ENCODE results near the gene ADGRG7.

ADGRG7 gene

GRCh38 chr3:100613721-100614390 lies 4.5 kb downstream of the ADGRG7 start:
- no peak overlapping the region for H3K4me3 ChIP-seq (ENCODE audit: low read length in 2 of 2)
- no peak overlapping the region for H3K27ac ChIP-seq (replicated peaks; ENCODE audit: low read length)
- no peak overlapping the region for H2BK5ac ChIP-seq (ENCODE audit: low read length)
- H3K79me1 ChIP-seq (ENCODE audit: low read depth, low read length) = no peaks in the 10 kb centered on the region
- DNase-seq (ENCODE audit: low spot score) = no peak
- no peaks in the 10 kb centered on the region for H3K36me3 ChIP-seq (replicated peaks in 1 of 2; ENCODE audit: control insufficient read depth in 2 of 2, insufficient read depth in 2 of 2, low read length in 2 of 2)
- H2AFZ ChIP-seq (ENCODE audit: low read length) = no peak overlapping the region
- H3K4me2 ChIP-seq (ENCODE audit: insufficient read depth, low read length, poor library complexity, severe bottlenecking) = no peak overlapping the region
- H3K9ac ChIP-seq (ENCODE audit: low read depth, low read length, poor library complexity) = no peak overlapping the region
- no peaks in the 10 kb centered on the region for H3K27me3 ChIP-seq (ENCODE audit: control insufficient read depth in 3 of 3, insufficient read depth in 3 of 3, low read depth in 1 of 3, low read length in 3 of 3)
- H4K8ac ChIP-seq (ENCODE audit: low read depth, low read length) = no peak overlapping the region
- H3K4ac ChIP-seq (ENCODE audit: low read length) = no peak overlapping the region
- H2BK15ac ChIP-seq (ENCODE audit: low read length) = no peak overlapping the region
- H3K4me1 ChIP-seq (ENCODE audit: control insufficient read depth in 2 of 2, insufficient read depth in 1 of 2, low read depth in 1 of 2, low read length in 2 of 2) = peaks cover 0 to 12% of the 10 kb centered on the region in 2 donors
- H4K91ac ChIP-seq (ENCODE audit: low read depth, low read length, poor library complexity) = no peak overlapping the region
- no CpG with 5 or more reads among the region's 4 CpGs for WGBS, 2 donors (ENCODE audit: extremely low coverage in 2 of 2, insufficient read length in 2 of 2, insufficient replicate concordance in 1 of 2)
- no peak overlapping the region for H3K14ac ChIP-seq (ENCODE audit: low read length)
- H2BK120ac ChIP-seq (ENCODE audit: low read depth, low read length) = no peak overlapping the region
- no peak overlapping the region for H2AK5ac ChIP-seq (ENCODE audit: low read depth, low read length)
- H3K9me3 ChIP-seq (replicated peaks in 1 of 2; ENCODE audit: control insufficient read depth in 2 of 2, insufficient read depth in 1 of 2, low read depth in 1 of 2, low read length in 2 of 2) = no peaks in the 10 kb centered on the region
- H3K18ac ChIP-seq (ENCODE audit: low read length) = no peak overlapping the region
- H2BK12ac ChIP-seq (ENCODE audit: low read length) = no peak overlapping the region
- no peak overlapping the region for H3K23ac ChIP-seq (ENCODE audit: low read depth, low read length, poor library complexity)

GRCh38 chr3:100614941-100615340 lies 5.5 kb downstream of the ADGRG7 start:
- Histone ChIP-seq H3K4me2 (ENCODE audit: insufficient read depth, low read length, poor library complexity, severe bottlenecking) (no peak overlapping the region), H3K4ac (ENCODE audit: low read length) (no peak overlapping the region), H3K4me1 (ENCODE audit: control insufficient read depth in 2 of 2, insufficient read depth in 1 of 2, low read depth in 1 of 2, low read length in 2 of 2) (peaks cover 0 to 6% of the 10 kb centered on the region in 2 donors), H3K4me3 (ENCODE audit: low read length in 2 of 2) (no peak overlapping the region), H2BK12ac (ENCODE audit: low read length) (no peak overlapping the region), H4K8ac (ENCODE audit: low read depth, low read length) (no peak overlapping the region), H3K18ac (ENCODE audit: low read length) (no peak overlapping the region), H3K27me3 (ENCODE audit: control insufficient read depth in 3 of 3, insufficient read depth in 3 of 3, low read depth in 1 of 3, low read length in 3 of 3) (no peaks in the 10 kb centered on the region), H2BK5ac (ENCODE audit: low read length) (no peak overlapping the region), H3K14ac (ENCODE audit: low read length) (no peak overlapping the region), H3K79me1 (ENCODE audit: low read depth, low read length) (no peaks in the 10 kb centered on the region), H3K27ac (replicated peaks; ENCODE audit: low read length) (no peak overlapping the region), H3K23ac (ENCODE audit: low read depth, low read length, poor library complexity) (no peak overlapping the region), H2BK120ac (ENCODE audit: low read depth, low read length) (no peak overlapping the region), H2BK15ac (ENCODE audit: low read length) (no peak overlapping the region), H4K91ac (ENCODE audit: low read depth, low read length, poor library complexity) (no peak overlapping the region), H3K9ac (ENCODE audit: low read depth, low read length, poor library complexity) (no peak overlapping the region), H2AFZ (ENCODE audit: low read length) (no peak overlapping the region), H2AK5ac (ENCODE audit: low read depth, low read length) (no peak overlapping the region), H3K36me3 (replicated peaks in 1 of 2; ENCODE audit: control insufficient read depth in 2 of 2, insufficient read depth in 2 of 2, low read length in 2 of 2) (no peaks in the 10 kb centered on the region), H3K9me3 (replicated peaks in 1 of 2; ENCODE audit: control insufficient read depth in 2 of 2, insufficient read depth in 1 of 2, low read depth in 1 of 2, low read length in 2 of 2) (no peaks in the 10 kb centered on the region)
- DNase-seq (ENCODE audit: low spot score) = no peak

- Histone ChIP-seq H3K9me3 (replicated peaks in 1 of 2; ENCODE audit: control insufficient read depth in 2 of 2, insufficient read depth in 1 of 2, low read depth in 1 of 2, low read length in 2 of 2) (no peaks in the 10 kb centered on the region), H3K23ac (ENCODE audit: low read depth, low read length, poor library complexity) (no peak overlapping the region), H3K4me3 (ENCODE audit: low read length in 2 of 2) (no peak overlapping the region), H3K27me3 (ENCODE audit: control insufficient read depth in 3 of 3, insufficient read depth in 3 of 3, low read depth in 1 of 3, low read length in 3 of 3) (no peaks in the 10 kb centered on the region), H2BK120ac (ENCODE audit: low read depth, low read length) (no peak overlapping the region), H2BK15ac (ENCODE audit: low read length) (no peak overlapping the region), H3K4ac (ENCODE audit: low read length) (no peak overlapping the region), H4K91ac (ENCODE audit: low read depth, low read length, poor library complexity) (no peak overlapping the region), H3K4me1 (ENCODE audit: control insufficient read depth in 2 of 2, insufficient read depth in 1 of 2, low read depth in 1 of 2, low read length in 2 of 2) (peaks cover 0 to 1% of the 10 kb centered on the region in 2 donors), H3K9ac (ENCODE audit: low read depth, low read length, poor library complexity) (no peak overlapping the region), H3K18ac (ENCODE audit: low read length) (no peak overlapping the region), H3K14ac (ENCODE audit: low read length) (no peak overlapping the region), H2AK5ac (ENCODE audit: low read depth, low read length) (no peak overlapping the region), H2BK5ac (ENCODE audit: low read length) (no peak overlapping the region), H2AFZ (ENCODE audit: low read length) (no peak overlapping the region), H3K4me2 (ENCODE audit: insufficient read depth, low read length, poor library complexity, severe bottlenecking) (no peak overlapping the region), H4K8ac (ENCODE audit: low read depth, low read length) (no peak overlapping the region), H3K27ac (replicated peaks; ENCODE audit: low read length) (no peak overlapping the region), H3K79me1 (ENCODE audit: low read depth, low read length) (no peaks in the 10 kb centered on the region), H3K36me3 (replicated peaks in 1 of 2; ENCODE audit: control insufficient read depth in 2 of 2, insufficient read depth in 2 of 2, low read length in 2 of 2) (no peaks in the 10 kb centered on the region), H2BK12ac (ENCODE audit: low read length) (no peak overlapping the region)
- no peak for DNase-seq (ENCODE audit: low spot score)
Measured at GRCh38 chr3:100615684-100616083, 6.3 kb downstream of the ADGRG7 start.

- Histone ChIP-seq H3K4me1 (ENCODE audit: control insufficient read depth in 2 of 2, insufficient read depth in 1 of 2, low read depth in 1 of 2, low read length in 2 of 2) (no peaks in the 10 kb centered on the region), H2BK5ac (ENCODE audit: low read length) (no peak overlapping the region), H3K23ac (ENCODE audit: low read depth, low read length, poor library complexity) (no peak overlapping the region), H3K4ac (ENCODE audit: low read length) (no peak overlapping the region), H3K9me3 (replicated peaks in 1 of 2; ENCODE audit: control insufficient read depth in 2 of 2, insufficient read depth in 1 of 2, low read depth in 1 of 2, low read length in 2 of 2) (no peaks in the 10 kb centered on the region), H2AK5ac (ENCODE audit: low read depth, low read length) (no peak overlapping the region), H3K4me3 (ENCODE audit: low read length in 2 of 2) (no peak overlapping the region), H2BK15ac (ENCODE audit: low read length) (no peak overlapping the region), H2BK12ac (ENCODE audit: low read length) (no peak overlapping the region), H3K9ac (ENCODE audit: low read depth, low read length, poor library complexity) (no peak overlapping the region), H3K27ac (replicated peaks; ENCODE audit: low read length) (no peak overlapping the region), H4K8ac (ENCODE audit: low read depth, low read length) (no peak overlapping the region), H3K18ac (ENCODE audit: low read length) (no peak overlapping the region), H3K4me2 (ENCODE audit: insufficient read depth, low read length, poor library complexity, severe bottlenecking) (no peak overlapping the region), H3K79me1 (ENCODE audit: low read depth, low read length) (no peaks in the 10 kb centered on the region), H3K14ac (ENCODE audit: low read length) (no peak overlapping the region), H2AFZ (ENCODE audit: low read length) (no peak overlapping the region), H3K36me3 (replicated peaks in 1 of 2; ENCODE audit: control insufficient read depth in 2 of 2, insufficient read depth in 2 of 2, low read length in 2 of 2) (no peaks in the 10 kb centered on the region), H2BK120ac (ENCODE audit: low read depth, low read length) (no peak overlapping the region), H3K27me3 (ENCODE audit: control insufficient read depth in 3 of 3, insufficient read depth in 3 of 3, low read depth in 1 of 3, low read length in 3 of 3) (no peaks in the 10 kb centered on the region), H4K91ac (ENCODE audit: low read depth, low read length, poor library complexity) (no peak overlapping the region)
- DNase-seq (ENCODE audit: low spot score) = no peak
Measured at GRCh38 chr3:100621251-100621650, 11.8 kb downstream of the ADGRG7 start.
